Neural cell (in vitro differentiated cells): Measurements from ENCODE around the gene GMDS. TPM values are rescaled to one million over a fixed set of nuclear protein-coding genes. Genes with fewer than 3 reads are reported as not detected.

Experiments used
- H2AFZ ChIP-seq: fragments of 200-600, 300-800 bp; sonication (generic), shearing (Covaris generic); 2 replicates; pipeline ENCODE4 v1.6.0; 2014; ENCODE audit warnings: low read depth, mild to moderate bottlenecking, antibody characterized with exemption, low read length, moderate library complexity
- H3F3A ChIP-seq: fragments of 200-600 bp; shearing (Covaris generic); 2 replicates; pipeline ENCODE4 v1.6.1; 2016; ENCODE audit warnings: mild to moderate bottlenecking, moderate library complexity, mixed read lengths, antibody characterized with exemption, low read length; ENCODE audit not compliant: insufficient read depth, poor library complexity, severe bottlenecking
- H3K27ac ChIP-seq: fragments of 200-600, 300-800 bp; sonication (generic), shearing (Covaris generic); 2 replicates; pipeline ENCODE4 v1.5.1; 2014; ENCODE audit warnings: mild to moderate bottlenecking, low read length, moderate library complexity
- H3K27me3 ChIP-seq: fragments of 300-800, 200-600 bp; sonication (generic), shearing (Covaris generic); 2 replicates; pipeline ENCODE4 v1.6.0; 2014; ENCODE audit warnings: mild to moderate bottlenecking, low read depth, low read length, moderate library complexity; ENCODE audit not compliant: insufficient read depth
- H3K36me3 ChIP-seq: fragments of 300-800, 200-600 bp; sonication (generic), shearing (Covaris generic); 2 replicates; pipeline ENCODE4 v1.5.1; 2014; ENCODE audit warnings: mild to moderate bottlenecking, antibody characterized with exemption, low read length, moderate library complexity; ENCODE audit not compliant: insufficient read depth
- H3K4me2 ChIP-seq: fragments of 300-800, 200-600 bp; sonication (generic), shearing (Covaris generic); 2 replicates; pipeline ENCODE4 v1.6.0; 2014; ENCODE audit warnings: mild to moderate bottlenecking, low read length
- H3K4me3 ChIP-seq: fragments of 300-800, 200-600 bp; sonication (generic), shearing (Covaris generic); 2 replicates; pipeline ENCODE4 v1.5.1; 2014; ENCODE audit warnings: mild to moderate bottlenecking, low read length, moderate library complexity
- H3K79me2 ChIP-seq: fragments of 200-600 bp; shearing (Covaris generic); replicated peaks from 2 replicates; pipeline ENCODE4 v1.6.0; 2014; ENCODE audit warnings: mild to moderate bottlenecking, low read length, moderate library complexity; ENCODE audit not compliant: insufficient read depth
- H3K9ac ChIP-seq: fragments of 300-800, 200-600 bp; sonication (generic), shearing (Covaris generic); 2 replicates; pipeline ENCODE4 v1.6.1; 2016; ENCODE audit warnings: mild to moderate bottlenecking, low read length, mixed read lengths
- H3K9me2 ChIP-seq: fragments of 200-600 bp; shearing (Covaris generic); 2 replicates; pipeline ENCODE4 v1.6.1; 2016; ENCODE audit warnings: mild to moderate bottlenecking, low read length, mixed read lengths; ENCODE audit not compliant: insufficient read depth
- H3K9me3 ChIP-seq: fragments of 200-600, 300-800 bp; sonication (generic), shearing (Covaris generic); 2 replicates; pipeline ENCODE4 v1.6.1; 2016; ENCODE audit warnings: mild to moderate bottlenecking, mixed run types, low read length, moderate library complexity, mixed read lengths
- H4K20me1 ChIP-seq: fragments of 200-600 bp; shearing (Covaris generic); 2 replicates; pipeline ENCODE4 v1.6.1; 2016; ENCODE audit warnings: mild to moderate bottlenecking, mixed run types; ENCODE audit not compliant: insufficient read depth
- EP300 ChIP-seq: fragments of 450-650 bp; conservative IDR thresholded peaks from 2 replicates; pipeline ENCODE4 v1.6.1; 2014; ENCODE audit warnings: antibody characterized with exemption, mild to moderate bottlenecking, moderate library complexity; ENCODE audit not compliant: poor library complexity, severe bottlenecking
- EZH2 ChIP-seq: fragments of 200-600, 300-800 bp; shearing (Covaris generic), sonication (generic); IDR thresholded peaks from 2 replicates; pipeline ENCODE4 v1.6.1; 2014; ENCODE audit warnings: antibody characterized with exemption, low read length, borderline replicate concordance, mild to moderate bottlenecking; ENCODE audit not compliant: insufficient read depth, poor library complexity, severe bottlenecking
- MXI1 ChIP-seq: fragments of 450-650 bp; conservative IDR thresholded peaks from 2 replicates; pipeline ENCODE4 v1.6.1; 2014; ENCODE audit warnings: antibody characterized with exemption, mild to moderate bottlenecking; ENCODE audit not compliant: poor library complexity, severe bottlenecking
- POLR2AphosphoS5 ChIP-seq: IDR thresholded peaks from 2 replicates; pipeline ENCODE4 v1.6.1; 2012
- RAD21 ChIP-seq: fragments of 450-650 bp; conservative IDR thresholded peaks from 2 replicates; pipeline ENCODE4 v1.6.1; 2014; ENCODE audit warnings: antibody characterized with exemption, mild to moderate bottlenecking, moderate library complexity
- SMC3 ChIP-seq: fragments of 450-650 bp; conservative IDR thresholded peaks from 2 replicates; pipeline ENCODE4 v1.6.1; 2014; ENCODE audit warnings: antibody characterized with exemption, mild to moderate bottlenecking, moderate library complexity; ENCODE audit not compliant: poor library complexity
- TAF1 ChIP-seq: IDR thresholded peaks from 2 replicates; pipeline ENCODE4 v1.6.1; 2012; ENCODE audit warnings: low read depth
- polyA plus RNA-seq: library from polyadenylated mRNA; depleted of rRNA; stranded (reverse); fragments of >200 nt; gene quantifications from 2 replicates; pipeline ENCODE4 v1.2.3, GENCODE V29; 2014
- TF ChIP-seq, protein P1 (sequence below): fragments of 450-650 bp; IDR thresholded peaks from 2 replicates; pipeline ENCODE4 v1.5.1; 2014; ENCODE audit warnings: antibody characterized with exemption, mild to moderate bottlenecking, moderate library complexity; ENCODE audit not compliant: poor library complexity, severe bottlenecking
- TF ChIP-seq, protein P2 (sequence below): IDR thresholded peaks from 2 replicates; pipeline ENCODE4 v1.6.1; 2012; ENCODE audit warnings: borderline replicate concordance

GMDS gene
- polyA plus RNA-seq, 1 donor from 2014 or later = 11.4 TPM

DNA sequence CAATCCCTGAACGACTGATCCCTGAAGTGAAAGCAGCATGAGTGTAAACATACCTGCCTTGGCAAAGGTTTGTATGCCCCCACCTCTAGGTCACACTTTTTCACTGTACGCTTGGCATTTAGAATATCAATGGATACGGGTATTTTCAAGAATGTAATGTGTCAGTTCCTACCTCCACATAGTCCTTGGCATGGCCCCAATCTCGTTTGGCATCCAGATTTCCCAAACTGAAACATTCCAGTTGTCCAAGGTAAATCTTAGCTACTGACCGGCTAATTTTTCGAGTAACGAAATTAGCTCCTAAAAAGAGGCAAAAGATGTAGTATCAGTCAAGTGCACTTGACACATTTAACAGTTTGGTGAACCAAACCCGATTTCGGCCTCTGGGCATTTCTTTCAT lies 315.5 kb downstream of the GMDS start:
- no peak overlapping the region for H2AFZ ChIP-seq
- H4K20me1 ChIP-seq = no peaks in the 10 kb centered on the region
- no peaks in the 10 kb centered on the region for H3K27me3 ChIP-seq
- H3K27ac ChIP-seq = no peak overlapping the region
- H3K36me3 ChIP-seq = no peaks in the 10 kb centered on the region
- no peak overlapping the region for H3K9ac ChIP-seq
- H3K9me3 ChIP-seq = no peaks in the 10 kb centered on the region
- no peaks in the 10 kb centered on the region for H3K79me2 ChIP-seq
- no peak overlapping the region for H3K4me3 ChIP-seq
- no peak for TF ChIP-seq EP300
- no peak for TF ChIP-seq SMC3
- no peak for TF ChIP-seq POLR2AphosphoS5
- no peaks in the 10 kb centered on the region for H3F3A ChIP-seq
- H3K9me2 ChIP-seq = no peaks in the 10 kb centered on the region
- H3K4me2 ChIP-seq = no peak overlapping the region

DNA sequence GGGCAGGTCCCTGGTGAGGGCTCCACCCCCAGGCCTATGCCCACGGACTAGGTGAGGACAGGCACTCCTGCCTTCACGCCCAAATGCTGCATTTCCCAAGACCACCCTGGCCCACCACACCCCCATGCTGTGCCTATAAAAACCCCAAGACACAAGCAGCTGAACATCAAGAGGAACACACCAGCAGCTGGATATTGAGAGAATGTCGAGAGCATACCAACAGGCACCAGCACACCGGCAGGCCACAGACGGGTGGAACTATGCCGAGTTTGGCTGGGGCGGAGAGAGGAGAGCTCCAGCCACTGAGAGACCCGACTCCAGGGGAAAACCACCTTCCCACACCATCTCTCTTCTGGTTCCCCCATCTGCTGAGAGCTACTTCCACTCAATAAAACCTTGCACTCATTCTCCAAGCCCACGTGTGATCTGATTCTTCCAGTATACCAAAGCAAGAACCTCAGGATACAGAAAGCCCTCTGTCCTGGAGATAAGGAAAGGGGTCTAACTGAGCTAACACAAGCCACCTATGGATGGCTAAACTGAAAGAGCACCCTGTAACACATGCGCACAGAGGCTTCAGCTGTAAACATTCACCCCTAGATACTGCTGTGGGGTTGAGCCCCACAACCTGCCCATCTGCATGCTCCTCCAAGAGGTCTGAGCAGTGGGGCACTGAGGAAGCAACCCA lies 319.5 kb downstream of the GMDS start:
- H3K4me2 ChIP-seq = no peak overlapping the region
- H4K20me1 ChIP-seq = no peaks in the 10 kb centered on the region
- H3K36me3 ChIP-seq = no peaks in the 10 kb centered on the region
- TF ChIP-seq RAD21 = no peak
- TF ChIP-seq, protein P1, sequence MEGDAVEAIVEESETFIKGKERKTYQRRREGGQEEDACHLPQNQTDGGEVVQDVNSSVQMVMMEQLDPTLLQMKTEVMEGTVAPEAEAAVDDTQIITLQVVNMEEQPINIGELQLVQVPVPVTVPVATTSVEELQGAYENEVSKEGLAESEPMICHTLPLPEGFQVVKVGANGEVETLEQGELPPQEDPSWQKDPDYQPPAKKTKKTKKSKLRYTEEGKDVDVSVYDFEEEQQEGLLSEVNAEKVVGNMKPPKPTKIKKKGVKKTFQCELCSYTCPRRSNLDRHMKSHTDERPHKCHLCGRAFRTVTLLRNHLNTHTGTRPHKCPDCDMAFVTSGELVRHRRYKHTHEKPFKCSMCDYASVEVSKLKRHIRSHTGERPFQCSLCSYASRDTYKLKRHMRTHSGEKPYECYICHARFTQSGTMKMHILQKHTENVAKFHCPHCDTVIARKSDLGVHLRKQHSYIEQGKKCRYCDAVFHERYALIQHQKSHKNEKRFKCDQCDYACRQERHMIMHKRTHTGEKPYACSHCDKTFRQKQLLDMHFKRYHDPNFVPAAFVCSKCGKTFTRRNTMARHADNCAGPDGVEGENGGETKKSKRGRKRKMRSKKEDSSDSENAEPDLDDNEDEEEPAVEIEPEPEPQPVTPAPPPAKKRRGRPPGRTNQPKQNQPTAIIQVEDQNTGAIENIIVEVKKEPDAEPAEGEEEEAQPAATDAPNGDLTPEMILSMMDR = no peak
- no peak for TF ChIP-seq TAF1
- TF ChIP-seq POLR2AphosphoS5 = no peak
- no peak for TF ChIP-seq MXI1
- H2AFZ ChIP-seq = no peak overlapping the region
- no peak overlapping the region for H3K4me3 ChIP-seq
- H3K79me2 ChIP-seq = no peaks in the 10 kb centered on the region
- H3K9me2 ChIP-seq = no peaks in the 10 kb centered on the region
- no peak overlapping the region for H3K9ac ChIP-seq
- H3K27me3 ChIP-seq = no peaks in the 10 kb centered on the region
- H3K27ac ChIP-seq = no peak overlapping the region
- H3K9me3 ChIP-seq = no peaks in the 10 kb centered on the region
- no peaks in the 10 kb centered on the region for H3F3A ChIP-seq

DNA sequence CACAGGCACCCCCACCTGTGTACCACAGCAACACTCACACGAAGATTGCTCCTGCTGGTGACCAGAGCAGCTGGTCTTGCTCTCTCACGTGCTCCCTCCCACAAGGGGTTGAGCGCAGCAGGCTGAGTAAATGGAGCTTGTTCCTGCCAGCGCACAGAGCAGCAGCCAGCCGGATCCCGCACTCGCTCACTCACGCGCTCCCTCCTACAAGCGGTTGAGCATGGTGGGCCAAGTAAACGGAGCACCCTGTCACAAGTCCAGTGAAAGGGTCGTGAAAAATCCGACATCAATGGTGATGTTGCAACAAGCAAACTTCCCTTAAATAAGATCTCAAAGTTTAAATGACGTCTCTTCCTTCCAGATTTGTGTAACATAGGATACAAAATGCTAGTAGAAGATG lies 322.0 kb downstream of the GMDS start:
- Histone ChIP-seq H3F3A (no peaks in the 10 kb centered on the region), H3K27ac (no peak overlapping the region), H3K27me3 (no peaks in the 10 kb centered on the region), H3K4me3 (no peak overlapping the region), H3K79me2 (no peaks in the 10 kb centered on the region), H3K9me3 (no peaks in the 10 kb centered on the region), H3K4me2 (no peak overlapping the region), H3K36me3 (no peaks in the 10 kb centered on the region), H3K9me2 (no peaks in the 10 kb centered on the region), H3K9ac (no peak overlapping the region), H2AFZ (no peak overlapping the region), H4K20me1 (no peaks in the 10 kb centered on the region)
- TF ChIP-seq EP300 (no peak), POLR2AphosphoS5 (no peak), EZH2 (no peak), RAD21 (no peak), MXI1 (no peak), SMC3 (no peak), TAF1 (no peak)
- TF ChIP-seq, protein P2, sequence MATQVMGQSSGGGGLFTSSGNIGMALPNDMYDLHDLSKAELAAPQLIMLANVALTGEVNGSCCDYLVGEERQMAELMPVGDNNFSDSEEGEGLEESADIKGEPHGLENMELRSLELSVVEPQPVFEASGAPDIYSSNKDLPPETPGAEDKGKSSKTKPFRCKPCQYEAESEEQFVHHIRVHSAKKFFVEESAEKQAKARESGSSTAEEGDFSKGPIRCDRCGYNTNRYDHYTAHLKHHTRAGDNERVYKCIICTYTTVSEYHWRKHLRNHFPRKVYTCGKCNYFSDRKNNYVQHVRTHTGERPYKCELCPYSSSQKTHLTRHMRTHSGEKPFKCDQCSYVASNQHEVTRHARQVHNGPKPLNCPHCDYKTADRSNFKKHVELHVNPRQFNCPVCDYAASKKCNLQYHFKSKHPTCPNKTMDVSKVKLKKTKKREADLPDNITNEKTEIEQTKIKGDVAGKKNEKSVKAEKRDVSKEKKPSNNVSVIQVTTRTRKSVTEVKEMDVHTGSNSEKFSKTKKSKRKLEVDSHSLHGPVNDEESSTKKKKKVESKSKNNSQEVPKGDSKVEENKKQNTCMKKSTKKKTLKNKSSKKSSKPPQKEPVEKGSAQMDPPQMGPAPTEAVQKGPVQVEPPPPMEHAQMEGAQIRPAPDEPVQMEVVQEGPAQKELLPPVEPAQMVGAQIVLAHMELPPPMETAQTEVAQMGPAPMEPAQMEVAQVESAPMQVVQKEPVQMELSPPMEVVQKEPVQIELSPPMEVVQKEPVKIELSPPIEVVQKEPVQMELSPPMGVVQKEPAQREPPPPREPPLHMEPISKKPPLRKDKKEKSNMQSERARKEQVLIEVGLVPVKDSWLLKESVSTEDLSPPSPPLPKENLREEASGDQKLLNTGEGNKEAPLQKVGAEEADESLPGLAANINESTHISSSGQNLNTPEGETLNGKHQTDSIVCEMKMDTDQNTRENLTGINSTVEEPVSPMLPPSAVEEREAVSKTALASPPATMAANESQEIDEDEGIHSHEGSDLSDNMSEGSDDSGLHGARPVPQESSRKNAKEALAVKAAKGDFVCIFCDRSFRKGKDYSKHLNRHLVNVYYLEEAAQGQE = no peak
- TF ChIP-seq, protein P1 = no peak
